CD4-positive, alpha-beta T cell (primary cell): Measurements from ENCODE around the gene SUPT3H. TPM values are rescaled to one million over a fixed set of nuclear protein-coding genes. Genes with fewer than 3 reads are reported as not detected.

ENCODE experiments used
- ATAC-seq: fragments of 200-7000 bp; cut with Tn5 transposase; one replicate; pipeline ENCODE4 v1.10.0; 2022; ENCODE audit warnings: mild to moderate bottlenecking; ENCODE audit not compliant: poor library complexity
- CTCF ChIA-PET: fragments of 350-600 bp; sonication (Branson Sonifier 250); formaldehyde crosslinking; loops from one replicate; lab custom pipeline; 2021; ENCODE audit warnings: antibody characterized with exemption, inconsistent platforms; lab: Charles Lee
- POLR2A ChIA-PET: fragments of 350-600 bp; sonication (Branson Sonifier 250); formaldehyde crosslinking; loops from one replicate; lab custom pipeline; 2021; ENCODE audit warnings: antibody characterized with exemption, inconsistent platforms; lab: Charles Lee
- DNase-seq, 14 experiments: peaks; one replicate each; pipeline ENCODE4 v3.0.0-alpha.2; 2013 to 2020; ENCODE audit warnings: mixed read lengths in 2 of 14
- H3K27ac ChIP-seq, 2 donors: one replicate each; pipeline versions ENCODE4 v1.5.1 to v1.7.0; 2013; ENCODE audit warnings: low read length in 2 of 2, low read depth in 1 of 2, mild to moderate bottlenecking in 1 of 2
- H3K27me3 ChIP-seq, 2 experiments: 1 replicate in 1 of 2; 2 replicates in 1 of 2; pipeline versions ENCODE4 v1.6.1 to v1.7.0; 2013; ENCODE audit warnings: low read length in 2 of 2, control low read depth in 1 of 2, mild to moderate bottlenecking in 1 of 2, moderate library complexity in 1 of 2; ENCODE audit not compliant: insufficient read depth in 2 of 2, control insufficient read depth in 1 of 2
- H3K36me3 ChIP-seq: one replicate; pipeline ENCODE4 v1.6.1; 2013; ENCODE audit warnings: low read length, control low read depth; ENCODE audit not compliant: insufficient read depth
- H3K4me1 ChIP-seq: one replicate; pipeline ENCODE4 v1.6.1; 2013; ENCODE audit warnings: low read length, control low read depth; ENCODE audit not compliant: insufficient read depth
- H3K4me3 ChIP-seq: one replicate; pipeline ENCODE4 v1.5.1; 2013; ENCODE audit warnings: mild to moderate bottlenecking, low read length, moderate library complexity
- H3K9me3 ChIP-seq, 2 experiments: 1 replicate in 1 of 2; 2 replicates in 1 of 2; pipeline versions ENCODE4 v1.6.1 to v1.7.0; 2013; ENCODE audit warnings: low read length in 2 of 2, mild to moderate bottlenecking in 2 of 2, control low read depth in 1 of 2, moderate library complexity in 1 of 2; ENCODE audit not compliant: control insufficient read depth in 1 of 2, insufficient read depth in 1 of 2
- H3K27ac Mint-ChIP-seq: one replicate; pipeline ENCODE4 v1.8.0; 2020; ENCODE audit warnings: mixed read lengths
- H3K27me3 Mint-ChIP-seq: one replicate; pipeline ENCODE4 v1.8.0; 2021; ENCODE audit warnings: mixed read lengths
- H3K36me3 Mint-ChIP-seq: one replicate; pipeline ENCODE4 v1.8.0; 2021; ENCODE audit warnings: low read depth, mixed read lengths
- H3K4me1 Mint-ChIP-seq: one replicate; pipeline ENCODE4 v1.8.0; 2021; ENCODE audit warnings: low read depth, mixed read lengths
- H3K4me3 Mint-ChIP-seq: one replicate; pipeline ENCODE4 v1.8.0; 2020; ENCODE audit warnings: mild to moderate bottlenecking, mixed read lengths
- H3K9me3 Mint-ChIP-seq: one replicate; pipeline ENCODE4 v1.8.0; 2020; ENCODE audit warnings: mixed read lengths
- intact Hi-C, 2 experiments: fragments of 100-400 bp; cut with DNase I in 1 of 2; cut with micrococcal nuclease in 1 of 2; formaldehyde crosslinking; loops; one replicate each; pipeline versions ENCODE4 v1.15.1 to v1.9.0; 2023 to 2025; cut with DNase I, micrococcal nuclease
- total RNA-seq, 174 experiments: library from RNA in 2 of 174; stranded (reverse) in 2 of 174; gene quantifications; one replicate each; pipeline ENCODE4 v1.2.3 and lab custom pipeline; 2021 to 2026
- TF ChIP-seq, protein P1 (sequence below): fragments of 200-600 bp; IDR thresholded peaks from one replicate; pipeline ENCODE4 v1.8.0; 2022; ENCODE audit warnings: antibody characterized with exemption, mild to moderate bottlenecking

SUPT3H gene
- total RNA-seq, 2 experiments from 2014 or later: 8.9 to 10.5 TPM

GRCh38 chr6:44824567-44824966 lies 553.2 kb downstream of the SUPT3H start:
- Mint-ChIP-seq H3K27ac (no peak overlapping the region), H3K9me3 (no peaks in the 10 kb centered on the region), H3K27me3 (no peaks in the 10 kb centered on the region), H3K36me3 (peaks cover 26% of the 10 kb centered on the region), H3K4me3 (no peak overlapping the region), H3K4me1 (peaks cover 10% of the 10 kb centered on the region)
- Histone ChIP-seq H3K4me3 (no peak overlapping the region), H3K27me3 (no peaks in the 10 kb centered on the region), H3K36me3 (peaks cover 3% of the 10 kb centered on the region), H3K9me3 (no peaks in the 10 kb centered on the region), H3K27ac (no peak overlapping the region), H3K4me1 (peaks cover 8% of the 10 kb centered on the region)
- ChIA-PET CTCF (interaction anchor here (0.5 kb wide), 1 partner anchor 86 kb away, joined by 3 read pairs; no protein-coding TSS in a partner anchor), POLR2A (no interaction called here)
- intact Hi-C loops: loop anchor here in 1 of 2 experiments (10.0 kb wide), 1 partner anchor 120 kb away; no protein-coding TSS in a partner anchor
- no peak for DNase-seq
- TF ChIP-seq, protein P1, sequence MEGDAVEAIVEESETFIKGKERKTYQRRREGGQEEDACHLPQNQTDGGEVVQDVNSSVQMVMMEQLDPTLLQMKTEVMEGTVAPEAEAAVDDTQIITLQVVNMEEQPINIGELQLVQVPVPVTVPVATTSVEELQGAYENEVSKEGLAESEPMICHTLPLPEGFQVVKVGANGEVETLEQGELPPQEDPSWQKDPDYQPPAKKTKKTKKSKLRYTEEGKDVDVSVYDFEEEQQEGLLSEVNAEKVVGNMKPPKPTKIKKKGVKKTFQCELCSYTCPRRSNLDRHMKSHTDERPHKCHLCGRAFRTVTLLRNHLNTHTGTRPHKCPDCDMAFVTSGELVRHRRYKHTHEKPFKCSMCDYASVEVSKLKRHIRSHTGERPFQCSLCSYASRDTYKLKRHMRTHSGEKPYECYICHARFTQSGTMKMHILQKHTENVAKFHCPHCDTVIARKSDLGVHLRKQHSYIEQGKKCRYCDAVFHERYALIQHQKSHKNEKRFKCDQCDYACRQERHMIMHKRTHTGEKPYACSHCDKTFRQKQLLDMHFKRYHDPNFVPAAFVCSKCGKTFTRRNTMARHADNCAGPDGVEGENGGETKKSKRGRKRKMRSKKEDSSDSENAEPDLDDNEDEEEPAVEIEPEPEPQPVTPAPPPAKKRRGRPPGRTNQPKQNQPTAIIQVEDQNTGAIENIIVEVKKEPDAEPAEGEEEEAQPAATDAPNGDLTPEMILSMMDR: no peak
- ATAC-seq: no peak

- Mint-ChIP-seq H3K4me3 (no peak overlapping the region), H3K36me3 (peaks cover 33% of the 10 kb centered on the region), H3K27ac (no peak overlapping the region), H3K9me3 (peaks cover 3% of the 10 kb centered on the region), H3K27me3 (no peaks in the 10 kb centered on the region), H3K4me1 (no peaks in the 10 kb centered on the region)
- Histone ChIP-seq H3K27me3 (no peaks in the 10 kb centered on the region), H3K4me1 (no peaks in the 10 kb centered on the region), H3K27ac (no peak overlapping the region), H3K4me3 (no peak overlapping the region), H3K36me3 (no peaks in the 10 kb centered on the region), H3K9me3 (no peaks in the 10 kb centered on the region)
- no peak for DNase-seq
- ATAC-seq: no peak
- CTCF ChIA-PET: no interaction called here
- intact Hi-C loops: loop anchor here in 1 of 2 experiments (10.0 kb wide), 1 partner anchor 116 kb away; no protein-coding TSS in a partner anchor
- TF ChIP-seq, protein P1: no peak
- POLR2A ChIA-PET: no interaction called here
Measured at GRCh38 chr6:44820759-44821158, 557.0 kb downstream of the SUPT3H start.

- Histone ChIP-seq H3K36me3 (no peaks in the 10 kb centered on the region), H3K4me3 (no peak overlapping the region), H3K4me1 (no peaks in the 10 kb centered on the region), H3K27me3 (no peaks in the 10 kb centered on the region), H3K9me3 (no peaks in the 10 kb centered on the region), H3K27ac (no peak overlapping the region)
- H3K27me3 Mint-ChIP-seq: no peaks in the 10 kb centered on the region
- no peaks in the 10 kb centered on the region for H3K4me1 Mint-ChIP-seq
- peaks cover 3% of the 10 kb centered on the region for H3K9me3 Mint-ChIP-seq
- TF ChIP-seq, protein P1: no peak
- ChIA-PET POLR2A (no interaction called here), CTCF (interaction anchor here (0.5 kb wide), 1 partner anchor 18 kb away, joined by 3 read pairs; no protein-coding TSS in a partner anchor)
- H3K36me3 Mint-ChIP-seq: peaks cover 28% of the 10 kb centered on the region
- ATAC-seq (no peak), DNase-seq (peak in 2 of 14 experiments; percentile 21 to 39)
- no peak overlapping the region for H3K27ac Mint-ChIP-seq
- intact Hi-C loops: loop anchor here in 1 of 2 experiments (10.0 kb wide), 1 partner anchor 116 kb away; no protein-coding TSS in a partner anchor
- H3K4me3 Mint-ChIP-seq: no peak overlapping the region
Measured at GRCh38 chr6:44820321-44820720, 557.4 kb downstream of the SUPT3H start.
